Mesenchymal stem cell (in vitro differentiated cells and primary cell): ENCODE measurements around the gene UNG.
A peak's percentile ranks its signal among the peaks of the same experiment; 100 is the strongest.

Experiments used
- DNase-seq: peaks from one replicate; pipeline ENCODE4 v3.0.0-alpha.2; 2013
- H2AFZ ChIP-seq: one replicate; pipeline ENCODE4 v1.6.1; 2013; ENCODE audit warnings: low read depth, mild to moderate bottlenecking, control low read depth, inconsistent platforms, low read length, moderate library complexity
- H2AK5ac ChIP-seq: 2 replicates; pipeline ENCODE4 v1.6.1; 2013; ENCODE audit warnings: low read length, moderate library complexity, mild to moderate bottlenecking, inconsistent platforms; ENCODE audit not compliant: severe bottlenecking
- H2BK120ac ChIP-seq: one replicate; pipeline ENCODE4 v1.6.1; 2013; ENCODE audit warnings: low read depth, mild to moderate bottlenecking, inconsistent platforms, low read length, moderate library complexity
- H2BK12ac ChIP-seq, 2 experiments: one replicate each; pipeline ENCODE4 v1.6.1; 2013; ENCODE audit warnings: inconsistent platforms in 2 of 2, low read length in 2 of 2, mild to moderate bottlenecking in 2 of 2, moderate library complexity in 2 of 2, control low read depth in 1 of 2
- H2BK15ac ChIP-seq: one replicate; pipeline ENCODE4 v1.6.1; 2013; ENCODE audit warnings: mild to moderate bottlenecking, low read depth, inconsistent platforms; ENCODE audit not compliant: poor library complexity, severe bottlenecking
- H2BK5ac ChIP-seq: 2 replicates; pipeline ENCODE4 v1.6.1; 2013; ENCODE audit warnings: low read depth, mild to moderate bottlenecking, low read length, control low read depth, inconsistent platforms; ENCODE audit not compliant: poor library complexity, severe bottlenecking
- H3K14ac ChIP-seq, 2 experiments: one replicate each; pipeline ENCODE4 v1.6.1; 2013; ENCODE audit warnings: inconsistent platforms in 2 of 2, low read length in 2 of 2, control low read depth in 1 of 2, mild to moderate bottlenecking in 1 of 2, moderate library complexity in 1 of 2
- H3K18ac ChIP-seq, 2 experiments: one replicate each; pipeline ENCODE4 v1.6.1; 2013; ENCODE audit warnings: inconsistent platforms in 2 of 2, low read length in 2 of 2, control low read depth in 1 of 2, low read depth in 1 of 2, mild to moderate bottlenecking in 1 of 2
- H3K23ac ChIP-seq, 2 experiments: one replicate each; pipeline ENCODE4 v1.6.1; 2013; ENCODE audit warnings: inconsistent platforms in 2 of 2, low read length in 2 of 2, mild to moderate bottlenecking in 2 of 2, moderate library complexity in 2 of 2, control low read depth in 1 of 2
- H3K27ac ChIP-seq: 2 replicates; pipeline ENCODE4 v1.5.1; 2013; ENCODE audit warnings: mild to moderate bottlenecking, moderate library complexity, low read length, control low read depth, inconsistent platforms; ENCODE audit not compliant: poor library complexity, severe bottlenecking
- H3K27me3 ChIP-seq, 2 experiments: 2 replicates each; pipeline versions ENCODE4 v1.6.1 to v1.7.0; 2013; ENCODE audit warnings: low read length in 2 of 2, mild to moderate bottlenecking in 2 of 2, moderate library complexity in 2 of 2, control low read depth in 1 of 2, inconsistent platforms in 1 of 2; ENCODE audit not compliant: control insufficient read depth in 1 of 2, insufficient read depth in 1 of 2
- H3K36me3 ChIP-seq, 2 experiments: 2 replicates each; pipeline versions ENCODE4 v1.6.1 to v1.7.0; 2013; ENCODE audit warnings: low read length in 2 of 2, control low read depth in 1 of 2, inconsistent platforms in 1 of 2, low read depth in 1 of 2, mild to moderate bottlenecking in 1 of 2; ENCODE audit not compliant: insufficient read depth in 2 of 2, control insufficient read depth in 1 of 2
- H3K4ac ChIP-seq, 2 experiments: one replicate each; pipeline ENCODE4 v1.6.1; 2013; ENCODE audit warnings: inconsistent platforms in 2 of 2, low read length in 2 of 2, mild to moderate bottlenecking in 2 of 2, moderate library complexity in 2 of 2, control low read depth in 1 of 2, low read depth in 1 of 2
- H3K4me1 ChIP-seq: 2 replicates; pipeline ENCODE4 v1.6.1; 2013; ENCODE audit warnings: low read depth, low read length, control low read depth; ENCODE audit not compliant: control insufficient read depth, insufficient read depth
- H3K4me2 ChIP-seq: 2 replicates; pipeline ENCODE4 v1.6.1; 2013; ENCODE audit warnings: low read length, mild to moderate bottlenecking, inconsistent platforms; ENCODE audit not compliant: poor library complexity, severe bottlenecking
- H3K4me3 ChIP-seq, 2 experiments: 2 replicates each; pipeline versions ENCODE4 v1.5.1 to v1.7.0; 2013; ENCODE audit warnings: low read length in 2 of 2, mild to moderate bottlenecking in 2 of 2, control low read depth in 1 of 2, low read depth in 1 of 2; ENCODE audit not compliant: insufficient read depth in 1 of 2
- H3K79me1 ChIP-seq: replicated peaks from 2 replicates; pipeline ENCODE4 v1.6.1; 2013; ENCODE audit warnings: mild to moderate bottlenecking, control low read depth, low read length, inconsistent platforms; ENCODE audit not compliant: poor library complexity, severe bottlenecking
- H3K9ac ChIP-seq: 2 replicates; pipeline ENCODE4 v1.7.0; 2013; ENCODE audit warnings: mild to moderate bottlenecking, low read length, moderate library complexity
- H3K9me3 ChIP-seq: 2 replicates; pipeline ENCODE4 v1.7.0; 2013; ENCODE audit warnings: mild to moderate bottlenecking, low read length; ENCODE audit not compliant: control insufficient read depth
- H4K8ac ChIP-seq: one replicate; pipeline ENCODE4 v1.6.1; 2013; ENCODE audit warnings: inconsistent platforms, mild to moderate bottlenecking, low read length, moderate library complexity
- H4K91ac ChIP-seq: one replicate; pipeline ENCODE4 v1.6.1; 2013; ENCODE audit warnings: mild to moderate bottlenecking, low read length, inconsistent platforms
- WGBS: methylation state at CpG from one replicate; pipeline ENCODE4 v1.1.7; 2013; ENCODE audit warnings: mixed read lengths; 5-methylcytosine and 5-hydroxymethylcytosine counted together

The UNG gene

GRCh38 chr12:109082751-109083150 lies 14.6 kb upstream of the UNG start:
- H3K9me3 ChIP-seq = no peaks in the 10 kb centered on the region
- H4K91ac ChIP-seq = no peak overlapping the region
- H2BK5ac ChIP-seq = no peak overlapping the region
- no peak overlapping the region for H3K14ac ChIP-seq
- H3K18ac ChIP-seq = no peak overlapping the region
- H3K23ac ChIP-seq = no peak overlapping the region
- H3K36me3 ChIP-seq = peaks cover 37 to 86% of the 10 kb centered on the region in 2 experiments
- no peak overlapping the region for H2BK120ac ChIP-seq
- no peak overlapping the region for H4K8ac ChIP-seq
- no peaks in the 10 kb centered on the region for H3K27me3 ChIP-seq
- H2AFZ ChIP-seq = no peak overlapping the region
- H3K4me1 ChIP-seq = no peaks in the 10 kb centered on the region
- no peak overlapping the region for H3K9ac ChIP-seq
- no peak for DNase-seq
- no peak overlapping the region for H2BK15ac ChIP-seq
- no peak overlapping the region for H3K4ac ChIP-seq
- no peak overlapping the region for H3K4me2 ChIP-seq
- H2BK12ac ChIP-seq = no peak overlapping the region
- no peak overlapping the region for H2AK5ac ChIP-seq
- 94% methylated on average over 14 of the region's 14 CpGs for WGBS
- H3K79me1 ChIP-seq = peaks cover 3% of the 10 kb centered on the region
- H3K27ac ChIP-seq = no peak overlapping the region
- H3K4me3 ChIP-seq = no peak overlapping the region

GRCh38 chr12:109084425-109084824 lies 13.0 kb upstream of the UNG start:
- H3K79me1 ChIP-seq = peaks cover 3% of the 10 kb centered on the region
- H2AK5ac ChIP-seq = no peak overlapping the region
- H3K9me3 ChIP-seq = no peaks in the 10 kb centered on the region
- no peak overlapping the region for H2BK12ac ChIP-seq
- no peak overlapping the region for H3K18ac ChIP-seq
- H3K9ac ChIP-seq = no peak overlapping the region
- H4K91ac ChIP-seq = no peak overlapping the region
- H3K4me1 ChIP-seq = no peaks in the 10 kb centered on the region
- no peak overlapping the region for H3K4me2 ChIP-seq
- no peak overlapping the region for H3K4me3 ChIP-seq
- H3K27me3 ChIP-seq = no peaks in the 10 kb centered on the region
- H2BK120ac ChIP-seq = no peak overlapping the region
- no peak overlapping the region for H2AFZ ChIP-seq
- DNase-seq = no peak
- H2BK5ac ChIP-seq = no peak overlapping the region
- no peak overlapping the region for H4K8ac ChIP-seq
- WGBS = 100% methylated on average over 1 of the region's 2 CpGs
- no peak overlapping the region for H3K4ac ChIP-seq
- no peak overlapping the region for H2BK15ac ChIP-seq
- peaks cover 49 to 98% of the 10 kb centered on the region in 2 experiments for H3K36me3 ChIP-seq
- no peak overlapping the region for H3K14ac ChIP-seq
- H3K23ac ChIP-seq = no peak overlapping the region
- H3K27ac ChIP-seq = no peak overlapping the region

GRCh38 chr12:109085590-109085989 lies 11.8 kb upstream of the UNG start:
- Histone ChIP-seq H3K79me1 (peaks cover 7% of the 10 kb centered on the region), H3K23ac (no peak overlapping the region), H3K14ac (no peak overlapping the region), H2AFZ (no peak overlapping the region), H3K4ac (no peak overlapping the region), H3K9ac (no peak overlapping the region), H3K4me3 (peak overlapping the region in 1 of 2 experiments; percentile 36), H3K27me3 (no peaks in the 10 kb centered on the region), H2BK120ac (no peak overlapping the region), H3K27ac (no peak overlapping the region), H3K4me2 (no peak overlapping the region), H4K8ac (no peak overlapping the region), H3K36me3 (peaks cover 55 to 97% of the 10 kb centered on the region in 2 experiments), H4K91ac (no peak overlapping the region), H3K9me3 (no peaks in the 10 kb centered on the region), H3K18ac (no peak overlapping the region), H2BK12ac (no peak overlapping the region), H2BK15ac (no peak overlapping the region), H2AK5ac (no peak overlapping the region), H2BK5ac (no peak overlapping the region), H3K4me1 (peaks cover 1% of the 10 kb centered on the region)
- 96% methylated on average over 11 of the region's 11 CpGs for WGBS
- DNase-seq = no peak

- H3K4me2 ChIP-seq = no peak overlapping the region
- no peak overlapping the region for H2BK15ac ChIP-seq
- H3K23ac ChIP-seq = no peak overlapping the region
- no peak overlapping the region for H3K14ac ChIP-seq
- no peak overlapping the region for H2BK120ac ChIP-seq
- no peak for DNase-seq
- no peak overlapping the region for H3K4ac ChIP-seq
- H3K9me3 ChIP-seq = no peaks in the 10 kb centered on the region
- no peak overlapping the region for H3K4me3 ChIP-seq
- no peak overlapping the region for H4K91ac ChIP-seq
- H3K36me3 ChIP-seq = peaks cover 49 to 88% of the 10 kb centered on the region in 2 experiments
- WGBS = 94% methylated on average over 5 of the region's 5 CpGs
- H3K4me1 ChIP-seq = peaks cover 1% of the 10 kb centered on the region
- no peaks in the 10 kb centered on the region for H3K27me3 ChIP-seq
- H2BK5ac ChIP-seq = no peak overlapping the region
- H2AK5ac ChIP-seq = no peak overlapping the region
- H3K27ac ChIP-seq = no peak overlapping the region
- H3K79me1 ChIP-seq = peaks cover 11% of the 10 kb centered on the region
- no peak overlapping the region for H2AFZ ChIP-seq
- no peak overlapping the region for H4K8ac ChIP-seq
- H2BK12ac ChIP-seq = no peak overlapping the region
- no peak overlapping the region for H3K18ac ChIP-seq
- H3K9ac ChIP-seq = no peak overlapping the region
These were observed 10.1 kb upstream of the UNG start for GRCh38 chr12:109087250-109087649.
